GM12878 (cell line): ENCODE results near the gene LSAMP.

Experiments used
- BCL11A ChIP-seq: IDR thresholded peaks from 2 replicates; pipeline ENCODE4 v1.6.1; 2011; ENCODE audit warnings: low read depth, low read length
- CBFB ChIP-seq: IDR thresholded peaks from 2 replicates; pipeline ENCODE4 v1.6.1; 2016; ENCODE audit warnings: antibody characterized with exemption, low read depth
- EP300 ChIP-seq, 2 experiments: fragments of 150-350 bp in 1 of 2; IDR thresholded peaks; 2 replicates each; pipeline ENCODE4 v1.6.1; 2011 to 2012; ENCODE audit warnings: low read depth in 2 of 2, low read length in 2 of 2, borderline replicate concordance in 1 of 2, improper control_type of control experiment in 1 of 2, inconsistent platforms in 1 of 2; ENCODE audit not compliant: control insufficient read depth in 1 of 2
- POLR2A ChIP-seq: IDR thresholded peaks from 2 replicates; pipeline ENCODE4 v1.6.1; 2011; ENCODE audit warnings: low read depth, mild to moderate bottlenecking, low read length
- USF1 ChIP-seq: IDR thresholded peaks from 2 replicates; pipeline ENCODE4 v1.6.1; 2011; ENCODE audit warnings: borderline replicate concordance, low read depth, mild to moderate bottlenecking, moderate library complexity, mixed read lengths, low read length; ENCODE audit not compliant: insufficient read depth; ENCODE audit errors: extremely low read length
- TF ChIP-seq, protein P1 (sequence below), 3 experiments: IDR thresholded peaks in 2 of 3; conservative IDR thresholded peaks in 1 of 3; 2 replicates each; pipeline ENCODE4 v1.5.1; 2011; ENCODE audit warnings: low read depth in 3 of 3, low read length in 3 of 3, mild to moderate bottlenecking in 3 of 3, control low read depth in 2 of 3, moderate library complexity in 2 of 3, inconsistent platforms in 1 of 3, mixed read lengths in 1 of 3; ENCODE audit not compliant: control insufficient read depth in 2 of 3, insufficient read depth in 1 of 3; ENCODE audit errors: extremely low read depth in 1 of 3
- TF ChIP-seq, protein P2 (sequence below): fragments of 450-650 bp; IDR thresholded peaks from 2 replicates; pipeline ENCODE4 v1.6.1; 2017; ENCODE audit warnings: antibody characterized with exemption, mild to moderate bottlenecking, moderate library complexity

- TF ChIP-seq USF1 (no peak), CBFB (no peak), POLR2A (no peak), BCL11A (no peak), EP300 (IDR thresholded peaks at IDR 0.05; ENCODE audit: borderline replicate concordance in 1 of 2, control insufficient read depth in 1 of 2, low read depth in 2 of 2, low read length in 2 of 2) (no peak)
- TF ChIP-seq, protein P1, sequence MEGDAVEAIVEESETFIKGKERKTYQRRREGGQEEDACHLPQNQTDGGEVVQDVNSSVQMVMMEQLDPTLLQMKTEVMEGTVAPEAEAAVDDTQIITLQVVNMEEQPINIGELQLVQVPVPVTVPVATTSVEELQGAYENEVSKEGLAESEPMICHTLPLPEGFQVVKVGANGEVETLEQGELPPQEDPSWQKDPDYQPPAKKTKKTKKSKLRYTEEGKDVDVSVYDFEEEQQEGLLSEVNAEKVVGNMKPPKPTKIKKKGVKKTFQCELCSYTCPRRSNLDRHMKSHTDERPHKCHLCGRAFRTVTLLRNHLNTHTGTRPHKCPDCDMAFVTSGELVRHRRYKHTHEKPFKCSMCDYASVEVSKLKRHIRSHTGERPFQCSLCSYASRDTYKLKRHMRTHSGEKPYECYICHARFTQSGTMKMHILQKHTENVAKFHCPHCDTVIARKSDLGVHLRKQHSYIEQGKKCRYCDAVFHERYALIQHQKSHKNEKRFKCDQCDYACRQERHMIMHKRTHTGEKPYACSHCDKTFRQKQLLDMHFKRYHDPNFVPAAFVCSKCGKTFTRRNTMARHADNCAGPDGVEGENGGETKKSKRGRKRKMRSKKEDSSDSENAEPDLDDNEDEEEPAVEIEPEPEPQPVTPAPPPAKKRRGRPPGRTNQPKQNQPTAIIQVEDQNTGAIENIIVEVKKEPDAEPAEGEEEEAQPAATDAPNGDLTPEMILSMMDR (IDR thresholded peaks at IDR 0.05 in 2 of 3, conservative IDR thresholded peaks at IDR 0.05 in 1 of 3; ENCODE audit: control insufficient read depth in 2 of 3, extremely low read depth in 1 of 3, insufficient read depth in 1 of 3, low read depth in 3 of 3, low read length in 3 of 3) = no peak
- TF ChIP-seq, protein P2, sequence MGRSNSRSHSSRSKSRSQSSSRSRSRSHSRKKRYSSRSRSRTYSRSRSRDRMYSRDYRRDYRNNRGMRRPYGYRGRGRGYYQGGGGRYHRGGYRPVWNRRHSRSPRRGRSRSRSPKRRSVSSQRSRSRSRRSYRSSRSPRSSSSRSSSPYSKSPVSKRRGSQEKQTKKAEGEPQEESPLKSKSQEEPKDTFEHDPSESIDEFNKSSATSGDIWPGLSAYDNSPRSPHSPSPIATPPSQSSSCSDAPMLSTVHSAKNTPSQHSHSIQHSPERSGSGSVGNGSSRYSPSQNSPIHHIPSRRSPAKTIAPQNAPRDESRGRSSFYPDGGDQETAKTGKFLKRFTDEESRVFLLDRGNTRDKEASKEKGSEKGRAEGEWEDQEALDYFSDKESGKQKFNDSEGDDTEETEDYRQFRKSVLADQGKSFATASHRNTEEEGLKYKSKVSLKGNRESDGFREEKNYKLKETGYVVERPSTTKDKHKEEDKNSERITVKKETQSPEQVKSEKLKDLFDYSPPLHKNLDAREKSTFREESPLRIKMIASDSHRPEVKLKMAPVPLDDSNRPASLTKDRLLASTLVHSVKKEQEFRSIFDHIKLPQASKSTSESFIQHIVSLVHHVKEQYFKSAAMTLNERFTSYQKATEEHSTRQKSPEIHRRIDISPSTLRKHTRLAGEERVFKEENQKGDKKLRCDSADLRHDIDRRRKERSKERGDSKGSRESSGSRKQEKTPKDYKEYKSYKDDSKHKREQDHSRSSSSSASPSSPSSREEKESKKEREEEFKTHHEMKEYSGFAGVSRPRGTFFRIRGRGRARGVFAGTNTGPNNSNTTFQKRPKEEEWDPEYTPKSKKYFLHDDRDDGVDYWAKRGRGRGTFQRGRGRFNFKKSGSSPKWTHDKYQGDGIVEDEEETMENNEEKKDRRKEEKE = no peak
These were observed 684.6 kb downstream of the LSAMP start for GRCh38 chr3:115760716-115761115.
